Uterus (tissue), 2 donors: ENCODE measurements around the gene RNU2-1.

Experiments
- POLR2A ChIP-seq, 2 donors: fragments of 450-650 bp; IDR thresholded peaks; one replicate each; pipeline ENCODE4 v1.6.1; 2016; ENCODE audit warnings: antibody characterized with exemption in 2 of 2, mild to moderate bottlenecking in 1 of 2, moderate library complexity in 1 of 2
- TF ChIP-seq, protein P1 (sequence below), 4 experiments: fragments of 200-600 bp in 2 of 4; fragments of 450-650 bp in 2 of 4; sonication (generic) in 2 of 4; IDR thresholded peaks; one replicate each; pipeline ENCODE4 v1.5.1; 2016 to 2019; ENCODE audit warnings: antibody characterized with exemption in 4 of 4, mild to moderate bottlenecking in 2 of 4, moderate library complexity in 1 of 4

DNA sequence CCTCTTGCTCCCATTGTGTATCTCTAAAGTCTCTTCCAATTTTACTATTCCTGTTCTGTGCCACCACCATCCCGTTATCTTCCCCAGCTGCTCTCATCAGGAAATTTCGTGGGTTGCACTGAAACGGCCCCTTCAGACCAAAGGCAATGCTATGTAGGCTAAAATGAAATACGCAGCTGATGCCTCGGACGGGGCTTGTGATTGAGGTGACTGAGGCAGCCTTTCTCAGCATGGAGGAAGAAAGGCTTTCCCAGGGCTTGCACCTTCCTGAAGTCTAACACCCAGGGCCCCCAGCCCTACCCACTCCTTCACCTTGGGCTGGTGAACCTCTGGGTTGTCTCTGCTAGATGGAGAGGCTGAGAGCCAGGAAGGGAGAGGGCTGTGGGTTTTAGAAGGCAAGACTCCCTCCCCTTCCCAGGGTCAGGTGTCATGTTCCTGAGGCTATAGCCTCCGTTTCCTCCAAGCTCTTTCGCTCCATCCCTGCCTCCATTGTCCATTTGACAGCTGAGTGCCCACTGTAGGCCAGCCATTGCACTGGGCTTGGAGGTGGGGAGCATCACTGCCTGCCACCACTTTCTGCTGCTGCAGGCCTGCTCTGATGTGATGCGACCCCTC lies 13.2 kb downstream of the RNU2-1 start:
- no peak for TF ChIP-seq POLR2A (IDR thresholded peaks at IDR 0.05)
- TF ChIP-seq, protein P1, sequence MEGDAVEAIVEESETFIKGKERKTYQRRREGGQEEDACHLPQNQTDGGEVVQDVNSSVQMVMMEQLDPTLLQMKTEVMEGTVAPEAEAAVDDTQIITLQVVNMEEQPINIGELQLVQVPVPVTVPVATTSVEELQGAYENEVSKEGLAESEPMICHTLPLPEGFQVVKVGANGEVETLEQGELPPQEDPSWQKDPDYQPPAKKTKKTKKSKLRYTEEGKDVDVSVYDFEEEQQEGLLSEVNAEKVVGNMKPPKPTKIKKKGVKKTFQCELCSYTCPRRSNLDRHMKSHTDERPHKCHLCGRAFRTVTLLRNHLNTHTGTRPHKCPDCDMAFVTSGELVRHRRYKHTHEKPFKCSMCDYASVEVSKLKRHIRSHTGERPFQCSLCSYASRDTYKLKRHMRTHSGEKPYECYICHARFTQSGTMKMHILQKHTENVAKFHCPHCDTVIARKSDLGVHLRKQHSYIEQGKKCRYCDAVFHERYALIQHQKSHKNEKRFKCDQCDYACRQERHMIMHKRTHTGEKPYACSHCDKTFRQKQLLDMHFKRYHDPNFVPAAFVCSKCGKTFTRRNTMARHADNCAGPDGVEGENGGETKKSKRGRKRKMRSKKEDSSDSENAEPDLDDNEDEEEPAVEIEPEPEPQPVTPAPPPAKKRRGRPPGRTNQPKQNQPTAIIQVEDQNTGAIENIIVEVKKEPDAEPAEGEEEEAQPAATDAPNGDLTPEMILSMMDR (IDR thresholded peaks at IDR 0.05): no peak
